HG03558 (cell line): Measurements from ENCODE around the gene ANO1.

Experiments
- ATAC-seq: cut with Tn5 transposase; IDR thresholded peaks from one replicate; pipeline ENCODE4 v1.9.1; 2021; ENCODE audit warnings: moderate number of reproducible peaks; ENCODE audit not compliant: unreplicated experiment; ENCODE audit errors: extremely low read depth

ANO1 gene

GRCh38 chr11:70153133-70153727 lies 75.1 kb downstream of the ANO1 start:
- ATAC-seq = no peak

GRCh38 chr11:70155386-70155785 lies 77.3 kb downstream of the ANO1 start:
- ATAC-seq = no peak

GRCh38 chr11:70156291-70157037 lies 78.3 kb downstream of the ANO1 start:
- no peak for ATAC-seq

GRCh38 chr11:70158201-70158600 lies 80.1 kb downstream of the ANO1 start:
- ATAC-seq = no peak

DNA sequence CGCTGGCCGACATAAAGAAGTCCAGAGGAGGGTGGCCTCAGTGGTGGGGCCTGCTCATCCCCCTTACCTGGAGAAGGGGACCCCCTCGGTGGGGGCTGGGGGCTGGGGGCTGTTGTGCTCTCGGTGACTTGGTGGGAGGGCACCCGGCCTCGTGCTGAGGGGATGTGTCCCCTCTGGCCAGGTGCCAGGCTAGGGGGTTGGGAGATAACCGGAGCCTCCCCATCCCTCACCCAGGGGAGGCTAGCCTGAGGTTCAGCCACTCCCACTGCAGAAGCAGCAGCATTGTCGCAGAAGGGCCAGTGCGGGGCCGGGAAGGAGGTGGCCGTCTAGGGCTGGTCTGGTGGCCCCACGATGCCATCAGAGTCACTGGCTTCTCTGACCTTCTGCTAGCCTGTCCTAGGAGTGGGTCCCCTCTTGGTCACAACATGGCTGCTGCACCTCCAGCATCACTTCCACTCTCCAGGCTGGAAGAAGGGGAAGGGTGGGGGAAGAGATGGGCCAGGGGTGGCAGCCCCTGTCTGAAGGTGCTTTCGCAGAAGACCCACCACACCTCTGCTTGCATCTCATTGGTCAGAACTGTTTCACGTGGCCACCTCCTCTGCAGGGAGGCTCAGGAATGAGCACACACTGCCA lies 80.8 kb downstream of the ANO1 start:
- no peak for ATAC-seq

- ATAC-seq = no peak
These were observed 81.8 kb downstream of the ANO1 start for GRCh38 chr11:70159627-70160570.

DNA sequence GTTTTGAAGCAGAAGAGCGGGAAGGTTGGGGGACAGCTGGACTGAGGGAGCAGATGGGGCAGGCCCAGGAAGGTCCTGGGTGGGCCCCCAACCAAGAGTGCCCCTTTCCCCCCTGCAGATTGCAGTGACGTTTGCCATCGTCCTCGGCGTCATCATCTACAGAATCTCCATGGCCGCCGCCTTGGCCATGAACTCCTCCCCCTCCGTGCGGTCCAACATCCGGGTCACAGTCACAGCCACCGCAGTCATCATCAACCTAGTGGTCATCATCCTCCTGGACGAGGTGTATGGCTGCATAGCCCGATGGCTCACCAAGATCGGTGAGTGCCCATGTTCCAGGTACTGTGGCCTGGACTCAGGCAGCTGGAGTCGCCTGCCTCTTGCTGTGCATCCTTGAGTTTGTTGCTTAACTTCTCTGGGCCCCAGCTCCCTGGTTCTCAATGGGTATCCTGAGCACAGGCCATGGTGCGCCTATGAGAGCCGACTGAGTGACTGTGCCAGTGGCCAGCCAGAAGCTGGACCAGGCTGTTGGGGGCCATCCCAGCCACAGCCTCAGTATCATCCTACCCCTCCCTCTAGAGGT lies 83.0 kb downstream of the ANO1 start:
- ATAC-seq = no peak

DNA sequence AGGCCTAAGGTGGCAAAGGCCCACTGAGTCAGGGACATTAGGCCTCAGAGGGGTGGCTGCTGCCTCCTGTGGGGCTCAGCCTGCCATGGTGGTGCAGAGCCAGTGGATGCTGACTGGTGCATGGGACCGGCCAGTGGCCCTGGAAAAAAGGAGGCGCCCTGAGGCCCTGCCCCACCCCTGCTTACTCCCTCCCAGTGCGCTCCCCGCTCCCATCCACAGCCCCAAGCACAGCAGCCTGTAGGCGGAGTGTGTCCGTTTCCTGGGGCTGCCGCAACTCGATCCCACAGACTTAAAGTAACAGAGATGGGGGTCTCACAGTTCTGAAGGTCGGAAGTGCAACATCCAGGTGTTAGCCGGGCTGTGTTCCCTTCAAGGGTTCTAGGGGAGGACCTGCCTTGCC lies 86.6 kb downstream of the ANO1 start:
- ATAC-seq = no peak

DNA sequence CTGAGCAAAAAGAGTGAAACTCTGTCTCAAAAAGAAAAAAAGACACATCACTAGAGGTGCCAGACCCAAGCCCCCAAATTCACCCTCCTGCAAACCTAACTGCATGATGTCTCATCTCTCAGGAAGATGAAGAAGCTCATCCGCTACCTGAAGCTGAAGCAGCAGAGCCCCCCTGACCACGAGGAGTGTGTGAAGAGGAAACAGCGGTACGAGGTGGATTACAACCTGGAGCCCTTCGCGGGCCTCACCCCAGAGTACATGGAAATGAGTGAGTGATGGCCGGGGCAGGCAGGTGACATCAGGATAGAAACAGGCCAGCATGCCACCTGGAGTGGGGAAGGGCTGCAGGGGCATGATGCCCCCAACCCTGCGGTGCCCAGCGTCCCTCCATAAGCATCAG lies 89.0 kb downstream of the ANO1 start:
- ATAC-seq = no peak

DNA sequence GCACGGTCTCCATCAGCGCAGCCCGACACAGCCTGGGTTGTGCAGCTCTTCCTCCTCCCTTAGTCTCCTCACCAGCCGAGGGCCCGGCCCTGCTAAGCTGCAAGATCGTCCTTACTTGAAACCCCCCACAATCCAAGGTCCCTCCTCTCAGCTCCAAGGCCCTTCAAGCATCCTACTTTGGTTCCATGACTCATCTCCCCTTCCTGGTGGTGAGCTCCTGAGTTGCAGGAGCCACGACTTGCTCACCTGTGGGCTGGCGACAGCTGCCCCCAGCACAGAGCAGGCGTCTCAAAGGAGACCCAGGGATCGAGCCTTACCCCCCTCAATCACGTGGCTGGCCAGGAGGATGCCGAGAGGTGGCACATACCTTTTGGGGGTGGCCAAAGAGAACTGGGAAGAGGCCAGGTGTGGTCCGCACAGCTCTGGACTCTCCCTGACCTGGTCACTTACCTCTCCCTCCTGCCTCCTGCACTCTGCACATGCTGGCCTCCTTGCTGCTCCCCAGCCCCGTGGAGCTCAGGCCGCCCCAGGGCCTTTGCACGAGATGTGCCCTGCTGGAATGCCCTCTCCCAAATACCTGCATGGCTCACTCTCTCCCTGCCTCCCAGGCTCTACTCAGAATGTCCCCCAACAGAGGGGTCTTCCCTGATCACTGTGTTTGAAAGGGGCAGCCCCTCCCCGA lies 89.7 kb downstream of the ANO1 start:
- ATAC-seq = no peak

DNA sequence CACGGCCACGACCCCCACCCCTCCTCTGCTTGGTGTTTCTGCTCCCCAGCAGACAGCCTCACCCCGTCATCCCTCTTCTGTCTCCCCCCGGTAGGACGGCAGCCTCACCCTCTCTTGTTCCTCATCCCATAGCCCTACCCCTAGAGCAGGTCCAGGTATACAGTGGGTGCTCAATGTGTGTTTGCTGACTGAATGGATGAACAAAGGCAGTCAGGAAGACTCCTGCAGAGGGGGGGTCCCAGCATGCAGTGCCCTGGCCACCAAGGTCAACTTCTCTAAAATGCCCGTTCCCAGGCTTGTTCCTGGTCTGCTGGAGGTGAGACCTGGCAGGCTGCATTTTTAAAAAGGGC lies 90.3 kb downstream of the ANO1 start:
- no peak for ATAC-seq

GRCh38 chr11:70169127-70169526 lies 91.0 kb downstream of the ANO1 start:
- ATAC-seq = no peak

DNA sequence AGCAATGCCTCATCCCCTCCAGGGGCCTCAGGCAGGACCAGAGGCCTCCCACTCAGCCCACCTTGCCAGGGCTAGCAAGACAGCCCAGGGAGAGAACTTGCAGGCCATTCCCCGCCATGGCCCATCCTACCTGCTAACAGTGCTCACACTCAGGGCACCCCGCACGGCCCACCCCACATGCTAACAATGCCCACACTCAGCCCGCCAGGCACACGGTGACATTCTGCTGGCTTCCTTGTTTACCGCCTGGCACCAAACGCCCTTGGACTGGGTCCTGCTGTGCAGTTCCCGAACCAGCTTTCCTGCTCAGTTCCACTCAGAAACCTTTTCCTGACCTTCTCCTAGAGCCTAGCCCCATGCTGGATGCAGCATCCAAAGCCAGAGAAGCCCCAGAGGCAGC lies 91.5 kb downstream of the ANO1 start:
- ATAC-seq = no peak

GRCh38 chr11:70170596-70171210 lies 92.6 kb downstream of the ANO1 start:
- ATAC-seq = no peak

- no peak for ATAC-seq
These were observed 94.9 kb downstream of the ANO1 start for GRCh38 chr11:70173018-70173417.

GRCh38 chr11:70174547-70175235 lies 96.6 kb downstream of the ANO1 start:
- no peak for ATAC-seq

DNA sequence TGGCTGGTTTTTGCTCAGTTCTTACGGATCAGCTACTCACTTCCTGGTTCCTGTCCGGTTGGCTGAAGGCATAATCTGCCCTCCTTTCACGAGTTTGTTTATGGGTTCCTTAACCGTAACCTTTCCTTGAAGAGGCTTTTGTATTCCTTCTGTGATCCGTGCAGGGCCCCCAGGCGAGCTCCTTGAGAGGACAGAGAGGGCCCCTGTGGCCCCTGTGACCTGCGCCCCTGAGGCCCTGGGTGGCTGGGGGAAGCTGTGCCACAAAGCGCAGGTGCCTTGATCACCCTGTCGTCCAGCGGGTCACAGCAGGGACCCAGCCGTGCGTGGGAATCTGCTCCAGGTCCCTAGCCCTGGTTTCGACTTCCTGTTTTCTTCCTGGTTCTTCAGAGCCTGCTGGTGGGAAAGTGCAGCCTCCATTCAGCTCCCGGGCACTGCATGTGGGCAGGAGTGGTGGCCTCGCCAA lies 97.2 kb downstream of the ANO1 start:
- ATAC-seq = no peak

DNA sequence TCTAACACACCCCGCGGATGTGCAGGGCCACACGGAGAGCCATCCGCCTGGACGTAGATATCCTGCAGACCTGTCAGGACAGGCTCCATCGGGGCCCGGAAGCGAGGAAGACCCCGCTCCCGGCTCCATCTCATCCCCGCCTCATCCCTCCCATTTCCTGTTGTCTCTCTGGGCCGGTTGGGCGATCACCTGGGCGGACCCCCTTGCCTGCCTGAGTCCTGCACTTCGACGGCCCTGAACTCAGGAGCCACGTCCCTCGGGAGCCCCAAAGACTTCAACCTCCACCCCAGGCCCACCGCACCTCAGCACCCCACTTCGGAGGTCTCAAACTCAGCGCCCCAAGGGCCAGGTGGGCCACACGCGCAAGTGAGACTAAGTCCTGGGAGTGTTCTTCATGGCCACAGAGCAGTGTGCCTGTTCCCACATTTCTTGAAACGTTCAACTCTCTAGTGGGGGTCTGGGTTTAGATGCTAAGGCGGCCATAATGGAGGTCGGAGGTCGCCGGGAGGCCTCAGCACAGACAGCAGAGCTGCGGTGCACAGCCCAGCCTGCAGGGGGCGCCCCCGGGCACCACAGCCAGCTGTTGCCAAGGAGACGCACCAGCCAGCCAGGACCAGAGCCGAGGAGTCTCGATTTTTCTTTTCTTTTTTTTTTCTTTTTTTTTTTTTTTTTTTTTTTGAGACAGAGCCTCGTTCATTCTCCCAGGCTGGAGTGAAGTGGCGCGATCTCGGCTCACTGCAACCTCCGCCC lies 99.0 kb downstream of the ANO1 start:
- no peak for ATAC-seq
